Prostate gland (tissue), 2 donors: ENCODE measurements around the gene MEF2B. TPM values are rescaled to one million over a fixed set of nuclear protein-coding genes. Genes with fewer than 3 reads are reported as not detected.

ENCODE experiments used
- DNase-seq: peaks from one replicate; pipeline ENCODE4 v3.0.0-alpha.2; 2019; ENCODE audit warnings: low spot score
- H3K27ac ChIP-seq, 2 donors: fragments of 200-600 bp; sonication (generic); 2 replicates each; pipeline ENCODE4 v1.5.1; 2017 to 2019
- H3K27me3 ChIP-seq: fragments of 200-600 bp; sonication (generic); replicated peaks from 2 replicates; pipeline ENCODE4 v1.5.1; 2019; ENCODE audit not compliant: insufficient read depth
- H3K36me3 ChIP-seq, 2 donors: fragments of 200-600 bp; sonication (generic); 1 replicate in 1 of 2; 2 replicates in 1 of 2; pipeline versions ENCODE4 v1.5.1 to v1.8.1; 2017 to 2019
- H3K4me1 ChIP-seq: fragments of 200-600 bp; sonication (generic); replicated peaks from 2 replicates; pipeline ENCODE4 v1.5.1; 2019
- H3K4me3 ChIP-seq, 2 donors: fragments of 200-600 bp; sonication (generic); 2 replicates each; pipeline ENCODE4 v1.5.1; 2017 to 2019
- H3K9me3 ChIP-seq: fragments of 200-600 bp; sonication (generic); 2 replicates; pipeline ENCODE4 v1.5.1; 2017
- POLR2A ChIP-seq: fragments of 450-650 bp; IDR thresholded peaks from one replicate; pipeline ENCODE4 v1.6.1; 2016; ENCODE audit warnings: antibody characterized with exemption, mild to moderate bottlenecking
- POLR2AphosphoS5 ChIP-seq: sonication (generic); formaldehyde crosslinking; IDR thresholded peaks from one replicate; pipeline ENCODE4 v1.6.1; 2017; ENCODE audit warnings: antibody characterized with exemption
- WGBS: methylation state at CpG from one replicate; pipeline ENCODE4 v1.1.5; 2018; 5-methylcytosine and 5-hydroxymethylcytosine counted together
- intact Hi-C: fragments of 100-400 bp; cut with DNase I; formaldehyde crosslinking; loops from one replicate; pipeline ENCODE4 v1.14.2; 2022
- total RNA-seq, 2 donors: library from RNA; depleted of rRNA; stranded (reverse); fragments of >200 nt; gene quantifications; one replicate each; pipeline ENCODE4 v1.1.0, GENCODE V29; 2016
- TF ChIP-seq, protein P1 (sequence below), 4 experiments: fragments of 200-600 bp in 2 of 4; fragments of 450-650 bp in 2 of 4; sonication (generic) in 2 of 4; IDR thresholded peaks; 1 replicate in 3 of 4; 2 replicates in 1 of 4; pipeline ENCODE4 v1.5.1; 2016 to 2019; ENCODE audit warnings: antibody characterized with exemption in 4 of 4, mild to moderate bottlenecking in 2 of 4, moderate library complexity in 2 of 4

MEF2B gene
- total RNA-seq, 2 donors from 2014 or later, result not detected

DNA sequence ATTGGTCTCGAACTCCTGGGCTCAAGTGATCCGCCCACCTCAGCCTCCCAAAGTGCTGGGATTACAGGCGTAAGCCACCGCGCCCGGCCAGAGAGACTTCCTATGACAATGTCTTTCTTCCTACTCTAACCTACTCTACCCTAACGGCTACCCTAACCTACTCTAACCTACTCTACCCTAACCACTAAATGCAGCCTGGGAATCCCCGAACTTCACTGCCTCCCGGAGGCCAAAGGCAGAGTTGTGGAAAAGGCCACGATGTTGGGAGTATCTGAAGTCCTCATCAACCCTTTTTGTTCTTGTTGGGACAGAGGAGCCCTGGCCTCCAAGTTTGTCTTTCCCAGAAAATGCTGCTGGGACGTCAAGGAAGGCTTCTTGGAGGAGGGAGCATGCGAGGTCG, 34.1 kb upstream of the MEF2B start:
- intact Hi-C loops, result no loop called here
- H3K4me1 ChIP-seq, result peaks cover 8% of the 10 kb centered on the region
- DNase-seq, result no peak
- H3K4me3 ChIP-seq, result no peak overlapping the region
- no peaks in the 10 kb centered on the region for H3K9me3 ChIP-seq
- no peaks in the 10 kb centered on the region for H3K27me3 ChIP-seq
- WGBS, result 69% methylated on average over 13 of the region's 13 CpGs
- TF ChIP-seq POLR2AphosphoS5 (no peak), POLR2A (no peak)
- TF ChIP-seq, protein P1, sequence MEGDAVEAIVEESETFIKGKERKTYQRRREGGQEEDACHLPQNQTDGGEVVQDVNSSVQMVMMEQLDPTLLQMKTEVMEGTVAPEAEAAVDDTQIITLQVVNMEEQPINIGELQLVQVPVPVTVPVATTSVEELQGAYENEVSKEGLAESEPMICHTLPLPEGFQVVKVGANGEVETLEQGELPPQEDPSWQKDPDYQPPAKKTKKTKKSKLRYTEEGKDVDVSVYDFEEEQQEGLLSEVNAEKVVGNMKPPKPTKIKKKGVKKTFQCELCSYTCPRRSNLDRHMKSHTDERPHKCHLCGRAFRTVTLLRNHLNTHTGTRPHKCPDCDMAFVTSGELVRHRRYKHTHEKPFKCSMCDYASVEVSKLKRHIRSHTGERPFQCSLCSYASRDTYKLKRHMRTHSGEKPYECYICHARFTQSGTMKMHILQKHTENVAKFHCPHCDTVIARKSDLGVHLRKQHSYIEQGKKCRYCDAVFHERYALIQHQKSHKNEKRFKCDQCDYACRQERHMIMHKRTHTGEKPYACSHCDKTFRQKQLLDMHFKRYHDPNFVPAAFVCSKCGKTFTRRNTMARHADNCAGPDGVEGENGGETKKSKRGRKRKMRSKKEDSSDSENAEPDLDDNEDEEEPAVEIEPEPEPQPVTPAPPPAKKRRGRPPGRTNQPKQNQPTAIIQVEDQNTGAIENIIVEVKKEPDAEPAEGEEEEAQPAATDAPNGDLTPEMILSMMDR (IDR thresholded peaks at IDR 0.05), result no peak
- H3K27ac ChIP-seq, result no peak overlapping the region
- H3K36me3 ChIP-seq, result no peaks in the 10 kb centered on the region

- peak; percentile 84 for DNase-seq
- peaks cover 8% of the 10 kb centered on the region for H3K4me1 ChIP-seq
- peak within 1 kb of the TSS; percentile 44 to 53 for H3K4me3 ChIP-seq
- peak within 1 kb of the TSS; percentile 62 to 68 for H3K27ac ChIP-seq
- no peaks in the 10 kb centered on the region for H3K36me3 ChIP-seq
- H3K27me3 ChIP-seq, result no peaks in the 10 kb centered on the region
- intact Hi-C loops, result no loop called here
- H3K9me3 ChIP-seq, result no peaks in the 10 kb centered on the region
- TF ChIP-seq POLR2A, result no peak
- TF ChIP-seq POLR2AphosphoS5, result peak; percentile 95
- TF ChIP-seq, protein P1 (IDR thresholded peaks at IDR 0.05), result no peak
- WGBS, result 8% methylated on average over 60 of the region's 60 CpGs
Observed at GRCh38 chr19:19203012-19203856, 33.2 kb upstream of the MEF2B start, which contains the start of gene NR2C2AP. NR2C2AP (minus strand) TSS chr19:19203414; CDS start chr19:19203060, 354 bp downstream.

DNA sequence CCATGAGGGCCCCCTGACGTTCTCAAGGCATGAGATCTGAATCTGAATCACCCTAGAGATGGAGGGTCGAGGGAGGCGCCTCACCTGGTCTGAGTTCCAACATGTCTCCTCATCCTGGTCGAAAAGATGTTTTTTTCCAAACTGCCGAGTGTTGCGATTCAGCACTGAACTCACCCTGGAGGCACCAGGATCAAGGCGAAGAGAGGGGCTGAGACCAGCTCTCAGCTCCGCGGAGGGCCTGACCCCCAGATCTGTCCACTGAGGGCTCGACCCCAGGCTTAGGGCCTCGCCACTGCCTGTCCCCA, 32.6 kb upstream of the MEF2B start:
- DNase-seq, result no peak
- Histone ChIP-seq H3K9me3 (no peaks in the 10 kb centered on the region), H3K27ac (peak overlapping the region; percentile 62 to 68), H3K36me3 (no peaks in the 10 kb centered on the region), H3K4me1 (peaks cover 8% of the 10 kb centered on the region), H3K27me3 (no peaks in the 10 kb centered on the region), H3K4me3 (peak overlapping the region; percentile 44 to 53)
- TF ChIP-seq POLR2AphosphoS5 (no peak), POLR2A (no peak)
- TF ChIP-seq, protein P1 (IDR thresholded peaks at IDR 0.05), result no peak
- intact Hi-C loops, result no loop called here
- WGBS, result 9% methylated on average over 11 of the region's 11 CpGs

DNA sequence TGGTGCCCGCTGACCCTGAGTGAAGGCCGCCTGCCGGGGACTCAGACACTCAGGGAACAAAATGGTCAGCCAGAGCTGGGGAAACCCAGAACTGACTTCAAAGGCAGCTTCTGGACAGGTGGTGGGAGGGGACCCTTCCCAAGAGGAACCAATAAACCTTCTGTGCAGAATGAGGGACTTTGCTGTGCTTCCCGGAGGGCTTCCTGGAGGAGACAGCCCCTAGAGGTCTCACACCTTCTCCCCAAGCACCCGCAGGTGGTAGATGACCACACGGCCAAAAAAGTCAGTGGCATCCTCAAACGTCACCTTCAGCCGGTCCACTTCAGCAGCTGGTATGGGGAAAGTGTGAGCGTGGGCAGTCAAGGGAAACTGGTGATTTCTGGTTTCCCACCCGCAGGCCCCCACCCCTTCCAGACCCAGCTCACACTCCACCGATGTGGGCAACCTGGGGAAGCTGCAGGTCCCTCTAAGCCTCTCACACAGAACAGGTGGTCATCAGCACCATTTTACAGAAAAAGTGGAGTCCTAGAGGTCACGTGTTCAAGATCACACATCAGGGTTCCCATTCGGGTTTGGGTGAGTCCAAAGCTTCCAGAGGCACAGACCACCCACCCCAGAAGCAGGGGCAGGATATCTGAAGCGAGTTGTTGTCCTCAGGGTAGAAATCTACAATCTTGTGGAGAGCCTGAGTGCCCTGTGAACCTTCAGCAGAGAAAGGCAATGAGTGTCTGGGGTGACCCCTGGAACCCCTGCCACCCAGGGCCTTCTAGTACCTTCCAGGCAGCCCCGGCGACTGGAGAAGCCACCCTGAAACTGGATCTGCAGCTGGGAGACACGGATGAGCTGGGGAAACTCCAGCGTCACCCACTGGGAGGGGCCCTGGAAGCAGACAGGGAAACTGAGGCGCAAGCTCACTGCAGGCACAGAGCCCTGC, 31.9 kb upstream of the MEF2B start:
- WGBS, result 73% methylated on average over 19 of the region's 19 CpGs
- H3K9me3 ChIP-seq, result no peaks in the 10 kb centered on the region
- DNase-seq, result no peak

More for the DNA sequence above, 31.9 kb upstream of the MEF2B start:
- H3K36me3 ChIP-seq, result no peaks in the 10 kb centered on the region
- peaks cover 8% of the 10 kb centered on the region for H3K4me1 ChIP-seq
- TF ChIP-seq, protein P1 (IDR thresholded peaks at IDR 0.05), result no peak
- no peaks in the 10 kb centered on the region for H3K27me3 ChIP-seq
- H3K27ac ChIP-seq, result peak overlapping the region; percentile 62 to 68
- intact Hi-C loops, result no loop called here
- H3K4me3 ChIP-seq, result peak overlapping the region; percentile 44 to 53
